Keratinocyte (primary cell): Measurements from ENCODE around the gene DNAJC12. TPM values are rescaled to one million over a fixed set of nuclear protein-coding genes. Genes with fewer than 3 reads are reported as not detected.
"Not testable (repeated sequence)": the region's sequence is repeated elsewhere in the genome, so short reads cannot be mapped to it uniquely, and the experiment has no call there.

ENCODE experiments used
- DNase-seq: peaks from one replicate; pipeline ENCODE4 v3.0.0-alpha.2; 2011; ENCODE audit warnings: low read depth, missing footprints, low spot score
- FAIRE-seq: peaks from 2 replicates; lab custom pipeline; 2011; peaks lifted over from hg19 to GRCh38; lab: Jason Lieb, UNC
- H2AFZ ChIP-seq: 2 replicates; pipeline ENCODE4 v1.6.0; 2012; ENCODE audit warnings: low read length, control low read depth, inconsistent platforms; ENCODE audit not compliant: control insufficient read depth
- H3K27ac ChIP-seq: 2 replicates; pipeline ENCODE4 v1.5.1; 2011; ENCODE audit warnings: low read length; ENCODE audit not compliant: control insufficient read depth, insufficient read depth
- H3K27me3 ChIP-seq: 3 replicates; pipeline ENCODE4 v1.6.0; 2011; ENCODE audit warnings: low read length; ENCODE audit not compliant: control insufficient read depth, insufficient read depth; ENCODE audit errors: extremely low read depth
- H3K36me3 ChIP-seq, 2 experiments: 2 replicates in 1 of 2; 3 replicates in 1 of 2; pipeline ENCODE4 v1.5.1; 2011; ENCODE audit warnings: low read length in 2 of 2, mild to moderate bottlenecking in 1 of 2; ENCODE audit not compliant: control insufficient read depth in 2 of 2, insufficient read depth in 2 of 2; ENCODE audit errors: extremely low read depth in 1 of 2
- H3K4me1 ChIP-seq: 3 replicates; pipeline ENCODE4 v1.5.1; 2011; ENCODE audit warnings: low read length; ENCODE audit not compliant: control insufficient read depth, insufficient read depth; ENCODE audit errors: extremely low read depth
- H3K4me2 ChIP-seq: 3 replicates; pipeline ENCODE4 v1.6.0; 2011; ENCODE audit warnings: low read depth, low read length; ENCODE audit not compliant: control insufficient read depth, insufficient read depth; ENCODE audit errors: extremely low read depth
- H3K4me3 ChIP-seq, 3 experiments: fragments of 200-600 bp in 1 of 3; sonication (generic) in 1 of 3; 2 replicates in 2 of 3; 3 replicates in 1 of 3; pipeline ENCODE4 v1.5.1; 2011 to 2016; ENCODE audit warnings: low read length in 3 of 3, mild to moderate bottlenecking in 3 of 3, control low read depth in 2 of 3, inconsistent platforms in 1 of 3, low read depth in 1 of 3, mixed read lengths in 1 of 3, mixed run types in 1 of 3, moderate library complexity in 1 of 3; ENCODE audit not compliant: control insufficient read depth in 2 of 3, insufficient read depth in 2 of 3; ENCODE audit errors: extremely low read depth in 1 of 3
- H3K79me2 ChIP-seq: 2 replicates; pipeline ENCODE4 v1.6.0; 2012; ENCODE audit warnings: low read length; ENCODE audit not compliant: control insufficient read depth, insufficient read depth
- H3K9ac ChIP-seq: 3 replicates; pipeline ENCODE4 v1.6.0; 2011; ENCODE audit warnings: low read length; ENCODE audit not compliant: control insufficient read depth, insufficient read depth; ENCODE audit errors: extremely low read depth
- H3K9me1 ChIP-seq: 3 replicates; pipeline ENCODE4 v1.6.0; 2011; ENCODE audit warnings: low read length; ENCODE audit not compliant: control insufficient read depth, insufficient read depth; ENCODE audit errors: extremely low read depth
- H3K9me3 ChIP-seq: 2 replicates; pipeline ENCODE4 v1.5.1; 2012; ENCODE audit warnings: low read depth, low read length; ENCODE audit not compliant: control insufficient read depth
- H4K20me1 ChIP-seq: 3 replicates; pipeline ENCODE4 v1.6.0; 2011; ENCODE audit warnings: low read length; ENCODE audit not compliant: control insufficient read depth, insufficient read depth; ENCODE audit errors: extremely low read depth
- EZH2 ChIP-seq: IDR thresholded peaks from one replicate; pipeline ENCODE4 v1.6.1; 2012; ENCODE audit warnings: inconsistent platforms, mild to moderate bottlenecking, low read length, moderate library complexity
- dilution Hi-C: fragments of 300-500 bp; cut with MboI; formaldehyde crosslinking; loops from one replicate; pipeline ENCODE4 v1.7.0; 2020; ENCODE audit warnings: low sequenced_read_pairs; ENCODE audit not compliant: extremely low pct_ligation_motif_present
- polyA plus RNA-seq, 5 experiments: library from polyadenylated mRNA; depleted of rRNA in 3 of 5; stranded (reverse) in 3 of 5; stranded (forward) in 1 of 5; unstranded in 1 of 5; fragments of >200 nt; gene quantifications; 1 replicate in 1 of 5; 2 replicates in 3 of 5; 3 replicates in 1 of 5; pipeline versions ENCODE4 v1.2.1 to v1.2.3, GENCODE V29; 2011 to 2012; ENCODE audit warnings: missing spikeins in 2 of 5, low read depth in 1 of 5, low replicate concordance in 1 of 5
- TF ChIP-seq, protein P1 (sequence below), 3 experiments: IDR thresholded peaks in 1 of 3; conservative IDR thresholded peaks in 1 of 3; optimal IDR thresholded peaks in 1 of 3; 2 replicates in 2 of 3; 3 replicates in 1 of 3; pipeline versions ENCODE3 to v1.5.1; 2011; ENCODE audit warnings: low read length in 3 of 3, mild to moderate bottlenecking in 3 of 3, moderate library complexity in 2 of 3, control low read depth in 1 of 3, inconsistent platforms in 1 of 3; ENCODE audit not compliant: insufficient read depth in 2 of 3; ENCODE audit errors: extremely low read depth in 1 of 3

DNAJC12 gene
- polyA plus RNA-seq, 1 donor (not counting 4 experiments of a cell fraction or from before 2014, with no cell fraction given) = 0.31 TPM

DNA sequence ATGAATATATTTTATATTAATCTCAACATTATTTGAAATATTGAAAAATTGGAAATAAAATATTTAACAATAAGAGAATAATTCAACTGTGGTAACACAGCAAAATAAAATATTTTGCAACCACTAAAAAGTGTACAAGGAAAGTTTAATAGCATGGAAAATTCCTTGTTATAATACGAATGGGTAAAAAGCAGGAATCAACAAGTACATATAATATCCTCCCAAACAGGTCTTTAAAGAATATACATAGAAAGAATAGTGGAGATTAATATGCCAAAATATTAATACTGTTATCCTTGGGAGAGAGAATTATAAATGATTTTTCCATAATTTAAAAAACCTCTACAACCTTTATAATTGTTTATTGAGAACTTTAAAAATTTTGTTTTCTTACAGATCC is 1.0 kb downstream of the DNAJC12 start:
- no peaks in the 10 kb centered on the region for H3K4me1 ChIP-seq
- no peak overlapping the region for H3K27ac ChIP-seq
- H3K9me1 ChIP-seq = no peaks in the 10 kb centered on the region
- H2AFZ ChIP-seq = no peak overlapping the region
- H3K4me3 ChIP-seq = no peak overlapping the region
- no peak for DNase-seq
- no peaks in the 10 kb centered on the region for H3K9me3 ChIP-seq
- H3K27me3 ChIP-seq = no peaks in the 10 kb centered on the region
- no peak overlapping the region for H3K9ac ChIP-seq
- dilution Hi-C loops = loop anchor here (10.0 kb wide), 1 partner anchor 58 kb away; no protein-coding TSS in a partner anchor
- H4K20me1 ChIP-seq = no peaks in the 10 kb centered on the region
- no peak for TF ChIP-seq EZH2
- TF ChIP-seq, protein P1, sequence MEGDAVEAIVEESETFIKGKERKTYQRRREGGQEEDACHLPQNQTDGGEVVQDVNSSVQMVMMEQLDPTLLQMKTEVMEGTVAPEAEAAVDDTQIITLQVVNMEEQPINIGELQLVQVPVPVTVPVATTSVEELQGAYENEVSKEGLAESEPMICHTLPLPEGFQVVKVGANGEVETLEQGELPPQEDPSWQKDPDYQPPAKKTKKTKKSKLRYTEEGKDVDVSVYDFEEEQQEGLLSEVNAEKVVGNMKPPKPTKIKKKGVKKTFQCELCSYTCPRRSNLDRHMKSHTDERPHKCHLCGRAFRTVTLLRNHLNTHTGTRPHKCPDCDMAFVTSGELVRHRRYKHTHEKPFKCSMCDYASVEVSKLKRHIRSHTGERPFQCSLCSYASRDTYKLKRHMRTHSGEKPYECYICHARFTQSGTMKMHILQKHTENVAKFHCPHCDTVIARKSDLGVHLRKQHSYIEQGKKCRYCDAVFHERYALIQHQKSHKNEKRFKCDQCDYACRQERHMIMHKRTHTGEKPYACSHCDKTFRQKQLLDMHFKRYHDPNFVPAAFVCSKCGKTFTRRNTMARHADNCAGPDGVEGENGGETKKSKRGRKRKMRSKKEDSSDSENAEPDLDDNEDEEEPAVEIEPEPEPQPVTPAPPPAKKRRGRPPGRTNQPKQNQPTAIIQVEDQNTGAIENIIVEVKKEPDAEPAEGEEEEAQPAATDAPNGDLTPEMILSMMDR (optimal IDR thresholded peaks at IDR 0.05 in 1 of 3, IDR thresholded peaks at IDR 0.05 in 1 of 3, conservative IDR thresholded peaks at IDR 0.05 in 1 of 3; ENCODE audit: extremely low read depth in 1 of 3, insufficient read depth in 2 of 3, low read length in 3 of 3) = no peak
- no peak overlapping the region for H3K4me2 ChIP-seq
- no peaks in the 10 kb centered on the region for H3K36me3 ChIP-seq
- FAIRE-seq = no peak
- H3K79me2 ChIP-seq = no peaks in the 10 kb centered on the region

DNA sequence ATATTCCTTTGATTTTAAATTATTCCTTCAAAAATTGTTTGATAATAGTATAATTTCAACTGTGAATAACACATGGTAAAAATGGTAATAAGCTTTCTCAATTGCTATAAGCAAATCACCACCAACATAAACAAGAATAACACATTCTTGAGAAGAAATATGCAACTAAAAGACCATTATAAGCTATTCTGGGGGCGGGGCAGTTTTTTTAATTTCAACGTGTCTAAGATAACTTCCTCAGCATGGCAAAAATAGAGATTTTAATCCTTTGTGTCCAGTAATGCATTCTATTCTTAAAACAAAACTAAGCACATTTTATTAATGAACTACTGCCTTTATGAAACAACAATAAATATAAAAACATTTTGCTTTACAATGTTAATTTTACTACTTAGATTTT is 1.5 kb downstream of the DNAJC12 start:
- H3K36me3 ChIP-seq = no peaks in the 10 kb centered on the region
- no peaks in the 10 kb centered on the region for H3K4me1 ChIP-seq
- dilution Hi-C loops = loop anchor here (10.0 kb wide), 1 partner anchor 58 kb away; no protein-coding TSS in a partner anchor
- H3K9ac ChIP-seq = no peak overlapping the region
- no peak overlapping the region for H2AFZ ChIP-seq
- H3K9me3 ChIP-seq = no peaks in the 10 kb centered on the region
- H3K4me2 ChIP-seq = no peak overlapping the region
- no peak overlapping the region for H3K27ac ChIP-seq
- H3K79me2 ChIP-seq = no peaks in the 10 kb centered on the region
- no peaks in the 10 kb centered on the region for H3K9me1 ChIP-seq
- no peaks in the 10 kb centered on the region for H3K27me3 ChIP-seq
- no peak for FAIRE-seq
- no peak overlapping the region for H3K4me3 ChIP-seq
- H4K20me1 ChIP-seq = no peaks in the 10 kb centered on the region
- TF ChIP-seq EZH2 = no peak
- TF ChIP-seq, protein P1 (optimal IDR thresholded peaks at IDR 0.05 in 1 of 3, IDR thresholded peaks at IDR 0.05 in 1 of 3, conservative IDR thresholded peaks at IDR 0.05 in 1 of 3; ENCODE audit: extremely low read depth in 1 of 3, insufficient read depth in 2 of 3, low read length in 3 of 3) = no peak
- no peak for DNase-seq

DNA sequence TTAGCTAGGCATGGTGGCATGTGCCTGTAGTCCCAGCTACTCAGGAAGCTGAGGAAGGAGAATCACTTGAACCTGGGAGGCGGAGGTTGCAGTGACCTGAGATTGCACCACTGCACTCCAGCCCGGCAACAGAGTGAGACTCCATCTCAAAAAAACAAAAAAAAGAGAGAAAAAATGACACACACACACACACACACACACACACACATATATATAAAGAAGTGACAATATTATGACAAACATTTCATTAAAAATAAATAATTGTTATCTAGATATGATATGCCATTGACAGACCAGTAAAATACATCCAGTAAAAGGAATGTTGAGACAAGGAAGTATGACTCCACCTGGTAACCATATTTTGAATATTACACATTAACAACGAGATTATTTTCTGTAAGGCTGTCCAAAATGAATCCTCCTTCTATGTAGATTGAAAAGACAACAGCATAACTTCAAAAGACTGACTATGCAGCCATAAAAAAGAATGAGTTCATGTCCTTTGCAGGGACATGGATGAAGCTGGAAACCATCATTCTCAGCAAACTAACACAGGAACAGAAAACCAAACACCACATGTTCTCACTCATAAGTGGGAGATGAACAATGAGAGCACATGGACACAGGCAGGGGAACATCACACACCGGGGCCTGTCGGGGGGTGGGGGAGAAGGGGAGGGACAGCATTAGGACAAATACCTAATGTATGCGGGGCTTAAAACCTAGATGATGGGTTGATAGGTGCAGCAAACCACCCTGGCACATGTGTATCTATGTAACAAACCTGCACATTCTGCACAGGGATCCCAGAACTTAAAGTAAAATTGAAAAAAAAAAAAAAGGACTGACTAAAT is 2.2 kb downstream of the DNAJC12 start:
- not testable (repeated sequence) for DNase-seq, H3K27me3 ChIP-seq, H4K20me1 ChIP-seq, H3K79me2 ChIP-seq, H3K9me1 ChIP-seq, H3K9me3 ChIP-seq, H3K9ac ChIP-seq, H3K4me3 ChIP-seq, FAIRE-seq, H3K36me3 ChIP-seq, H3K4me2 ChIP-seq, H3K27ac ChIP-seq, H2AFZ ChIP-seq, H3K4me1 ChIP-seq
- dilution Hi-C loops = loop anchor here (10.0 kb wide), 1 partner anchor 59 kb away; no protein-coding TSS in a partner anchor
